NCI-H2081 (cell line): Measurements from ENCODE around the gene PRKCQ.
"Not testable (repeated sequence)": the region's sequence is repeated elsewhere in the genome, so short reads cannot be mapped to it uniquely, and the experiment has no call there.

Experiments used
- DNase-seq, 2 experiments: peaks; one replicate each; lab custom pipeline; 2025; lab: John Stamatoyannopoulos, UW

PRKCQ gene

GRCh38 chr10:6491841-6492609 is 88.1 kb downstream of the PRKCQ start:
- no peak for DNase-seq

GRCh38 chr10:6490614-6491013 is 89.5 kb downstream of the PRKCQ start:
- DNase-seq = no peak

- DNase-seq = no peak
Measured at GRCh38 chr10:6487920-6488319, 92.2 kb downstream of the PRKCQ start.

- no peak for DNase-seq
Measured at GRCh38 chr10:6486309-6486708, 93.8 kb downstream of the PRKCQ start.

GRCh38 chr10:6482737-6483357 is 97.2 kb downstream of the PRKCQ start:
- no peak for DNase-seq

- DNase-seq = no peak
Measured at GRCh38 chr10:6478722-6479121, 101.4 kb downstream of the PRKCQ start.

- DNase-seq = no peak
Measured at GRCh38 chr10:6476989-6477388, 103.1 kb downstream of the PRKCQ start.

GRCh38 chr10:6474871-6475270 is 105.2 kb downstream of the PRKCQ start:
- DNase-seq = no peak

- DNase-seq = no peak
Measured at GRCh38 chr10:6473901-6474370, 106.1 kb downstream of the PRKCQ start.

GRCh38 chr10:6473430-6473829 is 106.6 kb downstream of the PRKCQ start:
- no peak for DNase-seq

- DNase-seq = not testable (repeated sequence)
Measured at GRCh38 chr10:6472710-6473005, 107.4 kb downstream of the PRKCQ start.

GRCh38 chr10:6470894-6471618 is 109.0 kb downstream of the PRKCQ start:
- DNase-seq = no peak

GRCh38 chr10:6469661-6470060 is 110.4 kb downstream of the PRKCQ start:
- no peak for DNase-seq

- DNase-seq = no peak
Measured at GRCh38 chr10:6465854-6466601, 114.0 kb downstream of the PRKCQ start.

GRCh38 chr10:6465437-6465836 is 114.6 kb downstream of the PRKCQ start:
- DNase-seq = no peak

- DNase-seq = no peak
Measured at GRCh38 chr10:6464862-6465430, 115.1 kb downstream of the PRKCQ start.

- DNase-seq = no peak
Measured at GRCh38 chr10:6463366-6463765, 116.7 kb downstream of the PRKCQ start.

- no peak for DNase-seq
Measured at GRCh38 chr10:6461961-6462360, 118.1 kb downstream of the PRKCQ start.

GRCh38 chr10:6460861-6461409 is 119.1 kb downstream of the PRKCQ start:
- DNase-seq = no peak

- DNase-seq = no peak
Measured at GRCh38 chr10:6458814-6459213, 121.3 kb downstream of the PRKCQ start.

GRCh38 chr10:6457376-6457775 is 122.7 kb downstream of the PRKCQ start:
- DNase-seq = no peak

GRCh38 chr10:6456067-6456466 is 124.0 kb downstream of the PRKCQ start:
- no peak for DNase-seq
